ENCODE results near the gene MTARC1. TPM values are rescaled to one million over a fixed set of nuclear protein-coding genes. Genes with fewer than 3 reads are reported as not detected.

The MTARC1 gene
- total RNA-seq = 1.3 and 2.3 TPM in 2 replicates

GRCh38 chr1:220786337-220787068 lies at the start of gene MTARC1:
Gene MTARC1 (plus strand): TSS chr1:220786913. CDS start chr1:220786945, 32 bp downstream.

DNA sequence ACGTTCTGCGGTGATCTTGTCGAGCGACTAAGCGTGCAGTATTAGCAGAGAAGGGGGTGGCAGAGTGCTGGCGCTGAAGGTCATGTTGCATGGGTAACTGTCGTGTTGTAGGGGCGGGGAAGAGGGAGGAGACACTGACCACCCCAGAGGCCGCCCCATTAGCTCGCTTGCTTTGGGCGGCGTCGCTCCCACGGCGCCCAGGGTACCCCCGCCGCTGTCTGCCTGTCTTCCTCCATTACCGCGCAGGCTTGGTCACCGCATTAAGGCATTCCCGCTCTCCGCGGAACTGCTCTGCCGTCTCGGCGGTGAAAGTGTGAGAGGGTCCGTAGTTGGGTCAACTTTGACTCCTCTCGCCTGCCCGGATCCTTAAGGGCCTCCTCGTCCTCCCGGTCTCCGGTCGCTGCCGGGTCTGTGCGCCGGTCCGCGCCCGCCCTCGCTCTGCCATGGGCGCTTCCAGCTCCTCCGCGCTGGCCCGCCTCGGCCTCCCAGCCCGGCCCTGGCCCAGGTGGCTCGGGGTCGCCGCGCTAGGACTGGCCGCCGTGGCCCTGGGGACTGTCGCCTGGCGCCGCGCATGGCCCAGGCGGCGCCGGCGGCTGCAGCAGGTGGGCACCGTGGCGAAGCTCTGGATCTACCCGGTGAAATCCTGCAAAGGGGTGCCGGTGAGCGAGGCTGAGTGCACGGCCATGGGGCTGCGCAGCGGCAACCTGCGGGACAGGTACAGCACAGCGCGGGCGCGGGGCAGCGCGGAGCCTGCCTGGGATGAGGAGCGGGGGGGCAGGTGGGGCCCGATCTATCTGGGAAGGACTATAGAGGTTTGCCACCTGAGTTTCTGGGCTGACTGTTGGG lies 38.4 kb upstream of the MTARC1 start, which contains the start of gene MTARC2:
TSS of gene MTARC2 (plus strand) at position 234 of the 846 bp plus-strand sequence. CDS start at position 444, 210 bp downstream.

Other genes with a start within 250 kb of the MTARC1 start
- gene C1orf115, start 96.5 kb upstream of the MTARC1 start, total RNA-seq = 15.3 and 48.3 TPM in 2 replicates
- gene MTARC2, start 38.6 kb upstream of the MTARC1 start, total RNA-seq = 5.8 and 10.9 TPM in 2 replicates
- gene HLX, start 92.5 kb downstream of the MTARC1 start, total RNA-seq = 9.7 and 11.7 TPM in 2 replicates

All from epithelial cell of umbilical artery (primary cell).